Common myeloid progenitor, CD34-positive (primary cell): ENCODE results near the gene MCF2L.

ENCODE experiments used
- CTCF ChIA-PET: fragments of 350-600 bp; sonication (Branson Sonifier 250); formaldehyde crosslinking; loops from one replicate; lab custom pipeline; 2021; ENCODE audit warnings: antibody characterized with exemption; lab: Charles Lee
- POLR2A ChIA-PET: fragments of 350-600 bp; sonication (Branson Sonifier 250); formaldehyde crosslinking; loops from one replicate; lab custom pipeline; 2021; ENCODE audit warnings: antibody characterized with exemption; lab: Charles Lee
- DNase-seq, 3 donors: peaks; one replicate each; pipeline versions ENCODE4 v3.0.0 to v3.0.0-alpha.2; 2013
- H3K27ac ChIP-seq, 2 experiments: 1 replicate in 1 of 2; 2 replicates in 1 of 2; pipeline ENCODE4 v1.7.0; 2013; ENCODE audit warnings: inconsistent platforms in 2 of 2, low read length in 2 of 2, mild to moderate bottlenecking in 2 of 2, low read depth in 1 of 2, moderate library complexity in 1 of 2; ENCODE audit not compliant: severe bottlenecking in 2 of 2, insufficient read depth in 1 of 2, poor library complexity in 1 of 2
- H3K27me3 ChIP-seq, 5 experiments: replicated peaks in 2 of 5; 1 replicate in 3 of 5; 2 replicates in 2 of 5; pipeline versions ENCODE4 v1.6.1 to v1.7.0; 2013; ENCODE audit warnings: low read length in 4 of 5, mild to moderate bottlenecking in 2 of 5, moderate library complexity in 2 of 5, inconsistent platforms in 1 of 5; ENCODE audit not compliant: insufficient read depth in 5 of 5, control insufficient read depth in 4 of 5
- H3K36me3 ChIP-seq, 4 experiments: 1 replicate in 2 of 4; 2 replicates in 2 of 4; pipeline versions ENCODE4 v1.6.1 to v1.7.0; 2013; ENCODE audit warnings: low read length in 3 of 4, control low read depth in 1 of 4, mild to moderate bottlenecking in 1 of 4; ENCODE audit not compliant: control insufficient read depth in 4 of 4, insufficient read depth in 4 of 4
- H3K4me1 ChIP-seq, 4 experiments: 1 replicate in 3 of 4; 2 replicates in 1 of 4; pipeline versions ENCODE4 v1.6.1 to v1.7.1; 2013; ENCODE audit warnings: low read length in 3 of 4, mild to moderate bottlenecking in 3 of 4, control low read depth in 1 of 4, inconsistent platforms in 1 of 4, moderate library complexity in 1 of 4; ENCODE audit not compliant: control insufficient read depth in 4 of 4, insufficient read depth in 4 of 4; ENCODE audit errors: control extremely low read depth in 1 of 4
- H3K4me3 ChIP-seq, 7 experiments: 1 replicate in 4 of 7; 2 replicates in 3 of 7; pipeline versions ENCODE4 v1.5.1 to v1.7.0; 2013; ENCODE audit warnings: mild to moderate bottlenecking in 7 of 7, low read length in 6 of 7, moderate library complexity in 6 of 7, inconsistent platforms in 2 of 7, low read depth in 2 of 7, control low read depth in 1 of 7; ENCODE audit not compliant: insufficient read depth in 4 of 7, control insufficient read depth in 1 of 7; ENCODE audit errors: extremely low read depth in 1 of 7
- H3K9me3 ChIP-seq, 5 experiments: 1 replicate in 4 of 5; 2 replicates in 1 of 5; pipeline versions ENCODE4 v1.6.1 to v1.7.1; 2013; ENCODE audit warnings: low read length in 4 of 5, mild to moderate bottlenecking in 2 of 5, inconsistent platforms in 1 of 5, low read depth in 1 of 5, moderate library complexity in 1 of 5; ENCODE audit not compliant: control insufficient read depth in 4 of 5, insufficient read depth in 2 of 5; ENCODE audit errors: control extremely low read depth in 1 of 5
- WGBS: methylation state at CpG from one replicate; pipeline ENCODE4 v1.1.5; 2013; ENCODE audit not compliant: insufficient coverage; 5-methylcytosine and 5-hydroxymethylcytosine counted together

Gene MCF2L

GRCh38 chr13:113013878-113014751 is 45.1 kb downstream of the MCF2L start:
- Histone ChIP-seq H3K9me3 (no peaks in the 10 kb centered on the region), H3K36me3 (no peaks in the 10 kb centered on the region), H3K4me1 (peaks cover 0 to 16% (median 13%) of the 10 kb centered on the region in 4 experiments), H3K27me3 (no peaks in the 10 kb centered on the region), H3K4me3 (no peak overlapping the region), H3K27ac (no peak overlapping the region)
- DNase-seq: no peak
- POLR2A ChIA-PET: no interaction called here
- CTCF ChIA-PET: interaction anchor here (0.8 to 2.2 kb wide), 3 partner anchors 10 to 14 kb away, joined by 3 to 8 read pairs (median 8); no protein-coding TSS in a partner anchor
- WGBS: 96% methylated on average over 25 of the region's 25 CpGs

- no peak for DNase-seq
- Histone ChIP-seq H3K4me1 (peaks cover 0 to 9% (median 7%) of the 10 kb centered on the region in 4 experiments), H3K9me3 (no peaks in the 10 kb centered on the region), H3K27me3 (no peaks in the 10 kb centered on the region), H3K4me3 (no peak overlapping the region), H3K36me3 (no peaks in the 10 kb centered on the region), H3K27ac (no peak overlapping the region)
- 93% methylated on average over 28 of the region's 31 CpGs for WGBS
- ChIA-PET POLR2A (no interaction called here), CTCF (interaction anchor here (1.4 to 2.2 kb wide), 3 partner anchors 9 to 13 kb away, joined by 4 to 8 read pairs (median 8); no protein-coding TSS in a partner anchor)
Observed at GRCh38 chr13:113014752-113015745, 46.0 kb downstream of the MCF2L start.

- Histone ChIP-seq H3K4me1 (peaks cover 0 to 3% (median 0%) of the 10 kb centered on the region in 4 experiments), H3K27ac (no peak overlapping the region), H3K9me3 (no peaks in the 10 kb centered on the region), H3K27me3 (no peaks in the 10 kb centered on the region), H3K4me3 (no peak overlapping the region), H3K36me3 (no peaks in the 10 kb centered on the region)
- no peak for DNase-seq
- 94% methylated on average over 17 of the region's 22 CpGs for WGBS
- ChIA-PET POLR2A (no interaction called here), CTCF (interaction anchor here (0.7 to 2.2 kb wide), 4 partner anchors 8 to 13 kb away, joined by 3 to 8 read pairs (median 6); no protein-coding TSS in a partner anchor)
Observed at GRCh38 chr13:113015826-113016525, 47.0 kb downstream of the MCF2L start.

- peaks cover 0 to 2% (median 0%) of the 10 kb centered on the region in 4 experiments for H3K4me1 ChIP-seq
- WGBS: 97% methylated on average over 35 of the region's 41 CpGs
- CTCF ChIA-PET: interaction anchor here (0.7 to 1.4 kb wide), 3 partner anchors 9 to 15 kb away, joined by 3 to 4 read pairs (median 4); no protein-coding TSS in a partner anchor
Observed at GRCh38 chr13:113016526-113017295, 47.7 kb downstream of the MCF2L start.

GRCh38 chr13:113017506-113018215 is 48.6 kb downstream of the MCF2L start:
- no peak for DNase-seq
- Histone ChIP-seq H3K36me3 (no peaks in the 10 kb centered on the region), H3K27me3 (no peaks in the 10 kb centered on the region), H3K4me3 (no peak overlapping the region), H3K27ac (no peak overlapping the region), H3K9me3 (no peaks in the 10 kb centered on the region), H3K4me1 (peaks cover 0 to 2% (median 0%) of the 10 kb centered on the region in 4 experiments)
- ChIA-PET CTCF (interaction anchor here (0.8 to 2.4 kb wide), 3 partner anchors 9 to 75 kb away, joined by 3 to 6 read pairs (median 4); no protein-coding TSS in a partner anchor), POLR2A (no interaction called here)
- 99% methylated on average over 21 of the region's 29 CpGs for WGBS

More at GRCh38 chr13:113016526-113017295, 47.7 kb downstream of the MCF2L start:
- Histone ChIP-seq H3K27me3 (no peaks in the 10 kb centered on the region), H3K9me3 (no peaks in the 10 kb centered on the region), H3K27ac (no peak overlapping the region), H3K36me3 (no peaks in the 10 kb centered on the region), H3K4me3 (no peak overlapping the region)
- DNase-seq: no peak
- POLR2A ChIA-PET: no interaction called here
